Stimulated activated naive CD4-positive, alpha-beta T cell treated with Interleukin-2 at 50 U/mL for 16 hours (primary cell): ENCODE measurements around the gene HCN3.
"Not testable (repeated sequence)": the region's sequence is repeated elsewhere in the genome, so short reads cannot be mapped to it uniquely, and the experiment has no call there.

Experiments used
- DNase-seq: peaks from one replicate; lab custom pipeline; 2025; lab: John Stamatoyannopoulos, UW

Gene HCN3

DNA sequence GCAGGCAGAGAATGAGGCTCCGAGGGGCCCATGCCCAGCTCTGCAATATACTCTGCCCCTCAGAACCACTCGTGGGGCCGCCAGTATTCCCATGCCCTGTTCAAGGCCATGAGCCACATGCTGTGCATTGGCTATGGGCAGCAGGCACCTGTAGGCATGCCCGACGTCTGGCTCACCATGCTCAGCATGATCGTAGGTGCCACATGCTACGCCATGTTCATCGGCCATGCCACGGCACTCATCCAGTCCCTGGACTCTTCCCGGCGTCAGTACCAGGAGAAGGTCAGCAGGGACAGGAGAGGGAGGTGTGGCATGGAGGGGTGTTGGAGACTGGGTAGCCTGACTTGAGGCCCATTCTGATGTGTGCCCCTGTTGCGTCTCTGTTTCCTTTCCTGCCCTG, 7.2 kb downstream of the HCN3 start:
- no peak for DNase-seq

DNA sequence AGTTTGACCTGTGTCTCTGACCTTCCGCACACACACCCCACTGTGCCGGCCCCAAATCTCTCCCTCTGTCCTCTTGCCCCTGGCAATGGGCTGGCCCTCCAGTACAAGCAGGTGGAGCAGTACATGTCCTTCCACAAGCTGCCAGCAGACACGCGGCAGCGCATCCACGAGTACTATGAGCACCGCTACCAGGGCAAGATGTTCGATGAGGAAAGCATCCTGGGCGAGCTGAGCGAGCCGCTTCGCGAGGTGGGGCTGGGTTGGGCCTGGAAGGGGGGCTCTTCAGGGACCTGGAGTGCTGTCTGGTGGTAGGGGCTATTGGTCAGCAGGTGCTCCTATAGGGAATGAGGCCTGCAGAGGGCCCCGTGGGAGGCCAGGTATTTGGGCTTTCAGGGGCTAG, 7.8 kb downstream of the HCN3 start:
- no peak for DNase-seq

DNA sequence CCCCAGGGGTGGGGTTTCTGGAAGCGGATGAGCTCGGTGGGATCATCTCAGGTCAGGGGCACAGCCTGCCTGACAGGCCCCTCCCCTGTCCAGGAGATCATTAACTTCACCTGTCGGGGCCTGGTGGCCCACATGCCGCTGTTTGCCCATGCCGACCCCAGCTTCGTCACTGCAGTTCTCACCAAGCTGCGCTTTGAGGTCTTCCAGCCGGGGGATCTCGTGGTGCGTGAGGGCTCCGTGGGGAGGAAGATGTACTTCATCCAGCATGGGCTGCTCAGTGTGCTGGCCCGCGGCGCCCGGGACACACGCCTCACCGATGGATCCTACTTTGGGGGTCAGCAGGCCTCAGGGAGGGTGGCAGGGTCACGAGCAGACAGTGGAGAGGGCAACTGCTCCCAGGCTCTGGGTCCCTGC, 8.4 kb downstream of the HCN3 start:
- no peak for DNase-seq

DNA sequence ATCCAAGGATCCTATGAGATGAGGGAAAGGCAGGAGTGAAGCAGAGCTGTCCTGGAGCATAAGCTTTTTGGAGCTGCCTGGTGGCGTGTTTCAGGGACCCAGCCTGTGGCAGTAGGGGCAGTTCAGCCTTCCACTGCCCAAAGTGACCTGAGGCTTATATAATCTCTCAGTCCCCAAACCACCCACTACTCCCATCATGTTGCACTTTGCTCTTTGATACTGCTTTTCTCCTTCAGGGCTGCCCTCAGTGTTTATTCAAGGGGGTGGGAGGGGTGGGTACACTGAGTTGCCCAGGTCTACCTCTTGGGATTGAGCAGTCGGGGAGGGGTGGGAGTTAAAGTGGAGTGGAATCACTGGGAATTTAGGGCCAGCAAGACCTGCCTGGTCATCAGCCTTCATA, 9.3 kb downstream of the HCN3 start:
- no peak for DNase-seq

DNA sequence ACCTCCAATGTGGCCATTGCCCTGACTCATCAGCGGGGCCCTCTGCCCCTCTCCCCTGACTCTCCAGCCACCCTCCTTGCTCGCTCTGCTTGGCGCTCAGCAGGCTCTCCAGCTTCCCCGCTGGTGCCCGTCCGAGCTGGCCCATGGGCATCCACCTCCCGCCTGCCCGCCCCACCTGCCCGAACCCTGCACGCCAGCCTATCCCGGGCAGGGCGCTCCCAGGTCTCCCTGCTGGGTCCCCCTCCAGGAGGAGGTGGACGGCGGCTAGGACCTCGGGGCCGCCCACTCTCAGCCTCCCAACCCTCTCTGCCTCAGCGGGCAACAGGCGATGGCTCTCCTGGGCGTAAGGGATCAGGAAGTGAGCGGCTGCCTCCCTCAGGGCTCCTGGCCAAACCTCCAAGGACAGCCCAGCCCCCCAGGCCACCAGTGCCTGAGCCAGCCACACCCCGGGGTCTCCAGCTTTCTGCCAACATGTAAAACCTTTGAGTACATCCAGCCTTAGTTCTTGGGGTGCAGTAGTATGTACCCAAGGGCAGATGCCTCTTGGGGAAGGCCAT, 10.8 kb downstream of the HCN3 start:
- no peak for DNase-seq

DNA sequence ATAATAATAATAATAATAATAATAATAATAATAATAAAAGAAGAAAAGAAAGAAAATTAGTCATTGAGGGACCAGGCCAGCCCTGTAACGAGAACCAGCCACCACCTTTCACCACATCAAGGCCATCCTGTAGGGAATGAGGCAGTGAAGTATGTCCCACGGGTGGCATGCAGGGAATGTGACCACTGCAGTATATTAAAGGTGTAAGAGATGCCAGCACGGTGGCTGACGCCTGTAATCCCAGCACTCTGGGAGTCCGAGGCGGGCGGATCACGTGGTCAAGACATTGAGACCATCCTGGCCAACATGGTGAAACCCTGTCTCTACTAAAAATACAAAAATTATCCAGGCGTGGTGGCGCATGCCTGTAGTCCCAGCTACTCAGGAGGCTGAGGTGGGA, 13.7 kb downstream of the HCN3 start:
- DNase-seq, result not testable (repeated sequence)

DNA sequence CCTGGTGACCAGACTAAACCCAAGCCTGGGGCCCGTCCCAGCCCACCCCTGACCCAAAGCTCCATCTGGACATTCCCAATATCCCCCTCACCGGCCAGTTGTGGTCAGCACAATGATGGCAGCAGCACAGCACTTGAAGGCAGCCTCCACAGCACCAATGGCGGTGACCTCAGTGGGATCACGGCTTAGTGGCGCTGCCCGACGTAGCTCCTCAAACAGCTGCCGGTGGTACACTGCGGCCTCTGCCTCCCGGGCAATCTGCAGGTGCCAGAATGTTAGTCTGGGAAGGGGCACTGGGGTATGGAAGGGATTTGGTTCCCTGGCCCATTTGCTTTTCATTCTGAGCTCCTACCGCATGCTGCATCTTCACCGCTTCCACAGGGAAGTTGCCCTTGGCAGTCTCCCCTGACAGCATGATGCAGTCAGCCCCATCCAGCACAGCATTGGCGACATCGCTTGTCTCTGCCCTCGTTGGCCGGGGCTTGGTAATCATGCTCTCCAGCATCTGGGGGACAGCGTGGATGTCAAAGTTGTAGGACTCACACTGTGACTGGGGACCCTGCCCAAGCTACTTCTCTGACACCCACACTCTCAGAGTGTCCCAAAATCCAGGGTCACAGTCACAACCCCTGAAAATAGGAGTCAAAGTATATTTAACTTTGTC, 16.0 kb downstream of the HCN3 start:
- no peak for DNase-seq

DNA sequence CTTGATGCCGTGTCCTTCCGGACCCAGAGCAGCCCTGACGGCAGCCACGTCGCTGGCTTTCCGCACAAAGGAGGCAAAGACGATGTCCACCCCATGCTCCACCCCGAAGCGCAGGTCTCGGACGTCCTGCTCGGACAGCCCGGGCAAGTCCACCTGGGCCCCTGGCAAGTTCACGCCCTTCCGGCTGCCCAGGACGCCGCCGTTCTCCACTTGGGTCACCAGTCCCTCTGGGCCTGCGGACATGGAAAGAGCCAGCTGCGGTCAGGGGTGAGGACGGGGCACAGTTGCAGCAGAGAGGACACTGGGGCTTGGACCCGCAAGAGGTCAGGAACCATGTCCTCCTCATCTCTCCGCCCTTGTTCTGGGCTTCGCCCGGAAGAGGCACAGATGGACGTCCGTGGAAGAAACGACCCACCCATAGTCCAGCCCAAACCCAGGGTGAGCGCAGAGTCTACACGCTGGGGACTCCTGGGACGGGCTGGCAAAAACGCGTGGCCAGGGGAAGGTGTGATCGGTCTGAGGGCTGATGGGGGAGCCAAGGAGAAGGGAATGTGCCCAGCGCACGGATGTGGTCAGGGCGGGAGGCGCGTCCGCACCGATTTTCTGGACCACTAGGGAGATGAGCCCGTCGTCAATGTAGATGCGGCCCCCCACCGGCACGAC, 17.4 kb downstream of the HCN3 start:
- DNase-seq, result no peak

DNA sequence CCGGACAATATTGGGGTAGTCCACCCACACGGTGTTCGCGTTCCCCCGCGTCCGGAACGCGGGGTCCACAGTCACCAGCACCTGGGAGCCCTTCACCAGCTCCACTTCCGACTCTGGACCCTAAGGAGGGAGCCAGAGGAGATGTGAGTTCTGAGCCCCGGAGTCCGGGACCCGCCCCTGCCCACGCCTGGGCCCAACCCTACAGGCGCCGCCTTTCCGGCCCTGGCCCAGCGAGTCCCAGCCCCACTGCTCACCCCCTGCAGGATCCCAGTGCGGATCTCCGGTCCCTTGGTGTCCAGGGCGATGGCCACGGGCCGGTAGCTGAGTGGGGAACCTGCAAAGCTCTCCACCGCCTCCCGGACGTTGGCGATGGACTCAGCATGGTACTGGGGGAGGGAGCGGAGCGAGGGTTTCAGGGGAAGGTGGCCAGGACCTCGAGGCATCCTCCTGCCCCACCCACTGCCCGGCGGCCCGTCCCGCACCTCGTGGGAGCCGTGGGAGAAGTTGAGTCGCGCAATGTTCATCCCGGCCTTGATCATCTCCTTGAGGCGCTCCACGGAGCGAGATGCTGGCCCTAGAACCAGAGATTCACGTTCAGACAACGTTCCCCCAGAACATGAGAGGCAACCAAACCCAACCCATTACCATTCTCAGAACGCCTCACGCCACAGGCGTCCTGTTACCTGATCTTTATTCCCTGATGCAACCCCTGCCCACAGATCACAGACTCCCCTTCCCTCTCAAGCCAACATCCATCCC, 18.1 kb downstream of the HCN3 start:
- no peak for DNase-seq

DNA sequence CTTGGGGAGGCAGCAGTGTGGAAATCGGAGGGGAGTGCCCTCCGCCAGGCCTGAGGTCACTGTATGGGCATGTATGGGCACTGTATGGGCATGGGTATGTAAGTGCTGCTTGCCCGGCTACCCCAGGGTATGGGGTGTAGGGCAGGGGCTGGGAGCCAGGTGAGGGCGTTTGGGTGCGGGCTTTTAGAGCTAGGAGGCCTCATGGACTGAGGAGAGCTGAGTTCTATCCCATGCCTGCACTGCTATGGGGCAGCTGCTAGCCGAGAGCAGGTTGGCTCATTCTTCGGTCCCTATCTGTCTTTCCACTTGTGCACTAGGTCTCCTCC, 18.6 kb downstream of the HCN3 start:
- DNase-seq, result no peak

DNA sequence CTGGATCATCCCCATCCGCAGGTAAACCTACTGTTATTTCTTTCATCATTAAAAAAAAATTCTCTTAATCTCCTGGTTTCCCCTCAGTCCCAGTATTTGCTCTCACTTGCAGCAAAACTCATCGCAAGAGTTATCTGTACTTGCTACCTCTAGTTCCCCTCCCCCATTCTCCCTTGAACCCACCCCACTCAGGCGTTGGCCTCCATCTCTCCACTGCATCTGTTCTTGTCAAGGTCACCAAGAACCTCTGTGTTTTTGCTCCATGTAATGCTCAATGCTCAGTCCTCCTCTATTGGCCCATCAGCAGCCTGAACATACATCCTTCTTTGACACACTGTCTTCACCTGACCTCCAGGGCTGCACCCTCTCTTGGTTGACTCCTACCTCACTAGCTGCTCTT, 19.4 kb downstream of the HCN3 start:
- no peak for DNase-seq

DNA sequence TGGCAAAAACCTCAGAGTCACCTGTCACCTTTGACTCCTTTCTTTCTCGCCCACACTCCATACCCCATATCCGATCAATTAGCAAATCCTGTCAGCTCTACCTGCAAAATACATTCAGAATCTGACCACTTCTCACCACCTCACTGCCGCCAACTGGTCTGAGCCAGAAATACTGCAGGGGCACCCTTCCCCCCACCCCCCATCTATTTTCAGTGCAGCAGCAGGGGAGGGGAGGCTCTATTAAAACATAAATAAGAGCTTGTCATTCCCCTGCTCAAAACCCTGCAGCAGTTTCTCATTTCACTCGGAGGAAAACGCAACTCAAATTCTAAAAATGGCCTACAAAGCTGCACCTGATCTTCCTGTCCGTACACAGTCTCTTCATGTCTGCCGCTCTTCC, 20.1 kb downstream of the HCN3 start:
- no peak for DNase-seq

DNA sequence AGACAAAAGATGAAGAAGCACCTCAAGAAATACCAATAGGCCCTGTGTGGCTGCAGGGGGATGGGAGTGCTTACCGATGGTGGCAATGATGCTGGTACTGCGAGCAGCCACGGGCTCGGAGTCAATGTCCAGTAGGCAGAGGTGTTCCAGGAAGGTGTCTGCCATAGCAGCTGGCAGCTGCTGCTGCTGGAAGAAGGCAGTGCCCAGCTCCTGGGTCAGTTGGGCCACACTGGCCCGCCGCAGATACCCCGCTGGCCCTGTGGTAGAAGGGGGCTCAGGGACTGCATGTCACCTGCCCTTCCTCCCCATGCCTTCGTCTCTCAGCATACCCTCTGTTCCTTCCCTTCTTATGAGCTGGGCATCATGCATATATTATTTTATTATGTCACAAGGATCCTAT, 22.8 kb downstream of the HCN3 start:
- DNase-seq, result no peak

DNA sequence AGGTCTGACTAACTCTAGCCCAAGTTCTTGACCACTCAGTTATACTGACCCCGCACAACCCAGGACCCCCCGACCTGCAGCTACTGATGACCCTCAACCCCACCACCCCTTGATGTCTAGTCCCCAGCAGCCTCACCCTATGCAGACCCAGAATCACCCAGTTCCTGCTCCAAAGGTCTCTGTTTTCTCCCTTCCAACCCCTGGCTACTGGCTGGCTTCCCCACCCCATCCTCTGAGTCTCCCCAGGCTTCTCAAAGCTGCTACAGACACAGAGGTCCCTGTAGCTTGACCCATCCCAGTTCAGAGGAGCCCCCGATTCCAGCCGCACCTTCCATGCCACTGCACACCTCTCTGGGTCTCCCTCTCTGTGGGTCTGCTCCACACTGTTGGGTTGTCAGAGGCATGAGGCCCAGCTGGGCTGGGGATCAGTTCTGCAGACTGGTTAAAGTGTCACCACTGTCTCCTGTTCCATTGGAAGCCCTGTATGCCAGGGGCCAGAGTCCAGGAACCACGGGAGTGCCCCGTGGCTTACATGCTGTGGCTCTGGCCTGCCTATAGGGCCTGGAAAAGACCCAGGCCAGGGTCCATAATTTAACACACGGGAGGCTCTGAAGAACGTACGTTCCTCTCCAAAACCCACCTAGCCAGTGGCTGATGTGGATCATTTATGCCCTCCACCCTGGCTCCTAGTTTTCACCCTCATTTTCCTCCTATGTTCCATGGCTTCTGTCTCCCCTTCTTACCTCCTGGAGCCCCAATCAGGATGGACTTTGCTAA, 23.5 kb downstream of the HCN3 start:
- no peak for DNase-seq

DNA sequence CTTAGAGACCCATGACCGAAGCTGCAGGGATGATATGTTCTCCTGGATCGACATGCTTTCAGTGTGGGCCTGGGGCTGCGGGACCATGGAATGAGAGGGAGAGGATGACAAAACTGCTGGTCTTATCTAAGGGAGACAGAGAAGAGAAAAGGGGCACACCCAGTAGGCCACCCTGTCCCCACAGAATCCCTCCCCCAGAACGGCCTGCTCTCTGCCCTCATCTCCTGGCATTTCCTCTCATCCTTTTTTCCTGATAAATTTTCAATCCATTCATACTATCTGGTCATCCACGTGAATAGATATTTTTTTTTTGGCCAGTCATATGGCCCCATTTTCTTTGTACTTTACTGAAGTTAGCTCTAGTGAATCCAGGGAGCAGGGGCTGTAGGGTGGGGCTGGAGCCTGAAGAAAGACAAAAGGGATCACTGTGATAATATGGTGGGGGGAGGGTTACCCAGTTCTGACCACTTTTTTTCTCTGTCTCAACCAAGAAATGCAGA, 24.1 kb downstream of the HCN3 start, which contains the start of gene PKLR:
Gene PKLR, minus strand, starts transcription at position 97 of the 500 bp plus-strand sequence. Its CDS starts 43 bp downstream, at position 54.
- DNase-seq, result no peak

DNA sequence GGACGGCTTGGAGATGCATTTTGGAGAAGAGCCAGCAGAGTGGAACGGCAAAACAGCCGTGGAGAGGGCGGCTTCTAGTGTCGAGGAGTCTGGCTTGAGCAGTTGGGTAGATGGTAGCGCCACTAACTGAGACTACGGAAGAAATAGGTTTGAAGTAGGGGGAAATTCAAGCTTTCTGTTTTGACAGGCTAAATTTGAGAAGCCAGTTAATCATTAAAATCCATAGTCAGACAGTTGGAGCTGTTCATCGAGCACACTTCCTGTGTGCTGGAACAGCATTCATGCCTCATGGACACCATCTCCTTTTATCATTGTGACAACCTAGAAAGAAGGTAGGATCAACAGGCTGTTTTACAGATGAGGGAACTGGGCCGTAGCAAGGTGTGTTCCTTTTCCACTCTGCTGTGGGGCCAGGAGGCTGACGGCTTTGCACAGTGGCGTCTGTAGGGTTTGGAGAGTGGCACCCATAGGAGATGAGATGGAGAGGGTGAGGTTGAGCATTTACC, 27.3 kb downstream of the HCN3 start:
- DNase-seq, result no peak

DNA sequence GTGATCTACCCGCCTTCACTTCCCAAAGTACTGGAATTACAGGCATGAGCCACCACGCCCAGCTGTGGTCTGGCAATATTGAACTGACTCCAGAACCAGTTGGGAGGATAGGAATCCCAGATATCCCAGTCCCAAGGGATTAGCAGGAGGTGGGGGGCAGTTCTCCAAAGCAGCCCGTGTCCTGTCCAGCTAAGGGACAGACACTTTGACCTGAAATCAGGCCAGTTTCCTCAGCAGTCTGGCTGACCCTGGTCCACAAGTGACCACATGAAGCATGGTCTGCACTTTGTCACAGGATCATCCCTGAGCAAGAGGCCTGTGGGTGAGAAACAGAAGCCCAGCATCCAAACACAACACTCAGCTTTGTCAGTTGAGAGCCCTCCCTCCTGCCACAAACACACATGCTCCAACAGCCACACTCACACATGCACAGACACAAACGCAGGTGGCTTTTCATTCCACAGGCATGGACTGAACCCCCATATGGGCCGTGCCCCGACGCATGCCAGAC, 28.7 kb downstream of the HCN3 start:
- no peak for DNase-seq

DNA sequence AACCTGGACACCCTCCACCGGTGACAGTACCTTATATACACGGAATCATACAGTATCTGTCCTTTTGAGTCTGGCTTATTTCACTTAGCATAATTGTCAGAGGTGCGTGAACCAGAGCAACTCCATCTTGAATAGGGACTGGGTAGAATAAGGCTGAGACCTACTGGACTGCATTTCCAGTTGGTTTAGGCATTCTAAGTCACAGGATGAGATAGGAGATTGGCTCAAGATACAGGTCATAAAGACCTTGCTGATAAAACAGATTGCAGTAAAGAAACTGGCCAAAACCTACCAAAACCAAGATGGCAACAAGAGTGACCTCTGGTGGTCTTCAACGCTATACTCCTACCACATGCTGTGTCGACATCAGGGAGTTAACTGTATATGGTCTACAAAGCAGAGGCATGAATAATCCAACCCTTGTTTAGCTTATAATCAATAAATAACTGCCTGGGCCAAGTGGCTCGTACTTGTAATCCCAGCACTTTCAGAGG, 30.0 kb downstream of the HCN3 start:
- no peak for DNase-seq

DNA sequence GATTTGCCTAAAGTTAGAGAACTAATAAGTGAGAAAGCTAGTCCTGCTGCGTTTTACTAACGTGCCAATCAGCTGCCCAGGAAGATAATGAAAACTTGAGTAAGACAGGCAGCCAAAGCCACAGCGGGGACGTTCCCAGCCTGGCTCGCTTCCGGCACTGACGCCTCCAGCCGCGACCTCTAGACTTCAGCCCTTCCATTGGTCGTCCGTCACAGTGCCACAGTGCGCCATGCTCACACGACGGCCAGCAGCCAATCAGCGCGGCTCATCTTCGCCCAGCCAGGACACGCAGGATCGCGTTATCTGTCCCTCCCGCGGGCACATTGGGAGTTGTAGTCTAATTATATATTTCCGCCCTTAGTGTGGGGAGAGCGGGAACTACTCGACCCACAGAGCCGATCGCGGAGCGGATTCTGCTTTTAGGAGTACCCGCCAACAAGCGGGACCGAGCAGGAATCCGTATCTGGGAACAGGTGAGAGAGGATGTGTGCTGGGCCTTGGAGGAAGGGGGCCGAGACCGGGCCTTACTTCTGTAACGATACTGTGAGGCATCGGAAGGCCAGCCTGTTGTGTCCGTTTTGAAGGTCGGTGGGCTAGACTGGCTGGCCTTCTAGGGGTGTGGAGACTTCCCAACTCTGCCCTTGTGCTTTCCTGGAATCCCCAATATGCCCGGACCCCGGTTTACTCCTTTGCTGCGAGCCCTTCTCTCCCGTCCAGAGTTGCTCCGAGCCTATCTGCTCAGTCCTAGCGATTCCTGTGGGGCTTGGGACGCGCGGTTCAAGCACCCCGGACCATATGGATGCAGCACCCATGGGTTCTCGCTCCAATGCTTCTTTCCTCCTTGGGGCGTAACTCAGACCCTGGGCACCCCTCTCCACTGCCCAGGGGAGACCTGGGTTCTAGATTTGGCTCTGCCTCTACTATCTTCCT, 31.5 kb downstream of the HCN3 start, which contains the start of gene FDPS:
Gene FDPS, plus strand, starts transcription at position 374 of the 930 bp plus-strand sequence. CDS start 924 bp downstream, outside the sequence.
- DNase-seq, result peak; percentile 98

DNA sequence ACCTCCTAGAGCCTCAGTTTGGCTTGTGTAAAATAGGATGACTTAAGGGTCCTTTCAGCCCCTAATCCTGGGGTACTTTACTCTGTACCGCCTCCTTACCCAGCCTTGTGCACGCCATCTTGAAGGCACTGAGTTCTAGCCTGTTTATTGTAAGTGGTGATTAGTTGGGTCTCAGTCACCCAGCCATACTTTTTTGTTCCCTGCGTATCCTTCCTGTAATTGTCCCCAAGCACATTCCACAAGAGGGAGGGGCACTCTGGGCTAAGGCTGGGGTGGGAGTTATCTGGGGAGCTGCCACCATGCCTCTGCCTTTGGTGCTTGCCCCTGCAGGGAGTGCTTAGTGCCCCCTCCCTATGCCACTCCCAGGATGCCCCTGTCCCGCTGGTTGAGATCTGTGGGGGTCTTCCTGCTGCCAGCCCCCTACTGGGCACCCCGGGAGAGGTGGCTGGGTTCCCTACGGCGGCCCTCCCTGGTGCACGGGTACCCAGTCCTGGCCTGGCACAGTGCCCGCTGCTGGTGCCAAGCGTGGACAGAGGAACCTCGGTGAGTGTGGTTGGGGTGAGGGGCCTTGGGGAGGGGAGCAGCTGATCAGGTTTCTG, 32.3 kb downstream of the HCN3 start:
- DNase-seq, result no peak
